GM20000 (cell line): ENCODE results near the gene HLA-DQA1.
"Not testable (repeated sequence)": the region's sequence is repeated elsewhere in the genome, so short reads cannot be mapped to it uniquely, and the experiment has no call there.

Experiments used
- DNase-seq: peaks from one replicate; pipeline ENCODE4 v3.0.0; 2012; ENCODE audit warnings: low spot score
- TF ChIP-seq, protein P1 (sequence below): IDR thresholded peaks from 2 replicates; pipeline ENCODE4 v1.5.1; 2012; ENCODE audit warnings: mild to moderate bottlenecking, control low read depth; ENCODE audit errors: extremely low read depth, missing control alignments

The HLA-DQA1 gene

DNA sequence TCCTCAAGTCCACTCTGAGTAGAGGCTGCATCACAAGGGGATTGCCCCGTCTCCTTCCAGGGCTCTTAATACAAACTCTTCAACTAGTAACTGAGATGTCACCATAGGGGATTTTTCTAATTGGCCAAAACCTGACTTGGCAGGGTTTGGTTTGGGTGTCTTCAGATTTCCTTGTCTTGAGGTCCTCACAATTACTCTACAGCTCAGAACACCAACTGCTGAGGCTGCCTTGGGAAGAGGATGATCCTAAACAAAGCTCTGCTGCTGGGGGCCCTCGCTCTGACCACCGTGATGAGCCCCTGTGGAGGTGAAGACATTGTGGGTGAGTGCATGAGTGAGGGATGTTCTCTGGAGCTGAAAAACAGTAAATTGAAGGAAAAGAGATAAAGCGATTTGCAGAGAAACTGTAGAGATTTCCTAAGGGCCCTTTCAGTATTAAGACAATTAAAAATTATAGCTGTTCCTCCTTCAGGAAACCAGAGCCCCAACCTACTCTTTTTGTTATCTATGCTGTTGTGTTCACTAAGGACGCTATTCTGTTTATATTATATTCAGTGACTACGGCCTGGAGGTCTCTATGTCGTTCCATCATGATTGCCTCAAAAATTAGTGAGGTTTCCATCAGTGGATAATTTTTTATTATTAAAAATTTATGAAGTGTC lies at the start of gene HLA-DQA1:
HLA-DQA1 (plus strand) TSS at position 188 of the 662 bp plus-strand sequence; CDS start at position 241, 53 bp downstream.
- peak; percentile 74 for DNase-seq
- TF ChIP-seq, protein P1, sequence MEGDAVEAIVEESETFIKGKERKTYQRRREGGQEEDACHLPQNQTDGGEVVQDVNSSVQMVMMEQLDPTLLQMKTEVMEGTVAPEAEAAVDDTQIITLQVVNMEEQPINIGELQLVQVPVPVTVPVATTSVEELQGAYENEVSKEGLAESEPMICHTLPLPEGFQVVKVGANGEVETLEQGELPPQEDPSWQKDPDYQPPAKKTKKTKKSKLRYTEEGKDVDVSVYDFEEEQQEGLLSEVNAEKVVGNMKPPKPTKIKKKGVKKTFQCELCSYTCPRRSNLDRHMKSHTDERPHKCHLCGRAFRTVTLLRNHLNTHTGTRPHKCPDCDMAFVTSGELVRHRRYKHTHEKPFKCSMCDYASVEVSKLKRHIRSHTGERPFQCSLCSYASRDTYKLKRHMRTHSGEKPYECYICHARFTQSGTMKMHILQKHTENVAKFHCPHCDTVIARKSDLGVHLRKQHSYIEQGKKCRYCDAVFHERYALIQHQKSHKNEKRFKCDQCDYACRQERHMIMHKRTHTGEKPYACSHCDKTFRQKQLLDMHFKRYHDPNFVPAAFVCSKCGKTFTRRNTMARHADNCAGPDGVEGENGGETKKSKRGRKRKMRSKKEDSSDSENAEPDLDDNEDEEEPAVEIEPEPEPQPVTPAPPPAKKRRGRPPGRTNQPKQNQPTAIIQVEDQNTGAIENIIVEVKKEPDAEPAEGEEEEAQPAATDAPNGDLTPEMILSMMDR, result no peak

DNA sequence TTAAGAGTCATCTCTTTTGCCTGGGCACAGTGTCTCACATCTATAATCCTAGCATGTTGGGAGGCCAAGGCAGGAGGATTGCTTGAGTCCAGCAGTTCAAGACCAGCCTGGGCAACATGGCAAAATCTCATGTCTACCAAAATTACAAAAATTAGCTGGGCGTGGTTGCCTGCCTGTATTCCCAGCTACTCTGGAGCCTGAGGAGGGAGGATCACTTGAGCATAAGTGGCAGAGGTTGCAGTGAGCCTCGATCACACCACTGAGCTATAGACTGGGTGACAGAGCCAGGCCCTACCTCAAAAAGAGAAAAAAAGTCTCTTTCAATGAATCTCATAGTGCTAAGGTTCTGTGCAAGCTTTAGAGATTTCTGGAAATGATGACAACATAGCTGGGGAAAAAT lies 49.0 kb upstream of the HLA-DQA1 start:
- TF ChIP-seq, protein P1, result no peak
- DNase-seq, result no peak

DNA sequence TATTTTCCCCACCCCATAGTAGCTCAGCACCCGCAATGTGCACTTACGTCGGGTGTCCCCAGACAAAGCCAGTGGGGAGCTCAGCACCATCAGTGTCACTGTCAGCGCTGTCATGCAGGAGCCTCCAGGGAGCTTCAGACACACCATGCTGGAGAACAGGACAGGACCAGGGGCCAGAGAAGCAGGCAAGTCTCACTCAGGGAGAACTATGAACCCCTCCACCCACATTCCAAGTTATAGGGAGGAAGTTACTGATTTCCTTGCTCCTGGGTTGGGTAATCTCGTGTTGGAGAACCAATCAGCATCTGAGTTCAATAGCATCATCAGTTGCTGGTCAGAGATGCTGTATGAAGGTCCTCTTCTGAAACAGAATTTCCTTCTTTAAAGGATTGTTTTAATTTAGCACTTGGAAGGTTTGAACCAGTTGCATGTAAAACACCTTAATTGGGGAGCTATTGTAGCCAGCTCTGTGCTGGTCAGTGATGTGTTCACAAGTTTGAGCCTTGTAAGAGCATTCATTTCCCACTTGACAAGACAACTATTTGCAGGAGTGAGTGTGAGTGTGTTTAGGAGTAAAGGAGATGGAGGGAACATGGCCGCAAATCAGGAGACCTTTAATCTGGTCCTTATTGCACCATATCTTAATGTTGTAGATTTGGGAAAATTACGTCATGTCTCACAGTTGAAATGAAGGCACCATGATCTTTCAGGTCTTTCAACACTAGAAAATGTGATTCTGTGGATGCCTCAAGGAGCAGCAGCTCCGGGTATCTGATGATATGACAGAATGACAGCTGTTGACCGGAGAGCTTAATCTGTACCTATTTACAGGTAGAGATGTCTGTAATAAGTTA lies 47.4 kb upstream of the HLA-DQA1 start, which contains the start of gene HLA-DRB1:
HLA-DRB1 (minus strand) TSS at position 253 of the 854 bp plus-strand sequence; CDS start at position 147, 106 bp downstream.
- TF ChIP-seq, protein P1, result no peak
- DNase-seq, result peak; percentile 66

DNA sequence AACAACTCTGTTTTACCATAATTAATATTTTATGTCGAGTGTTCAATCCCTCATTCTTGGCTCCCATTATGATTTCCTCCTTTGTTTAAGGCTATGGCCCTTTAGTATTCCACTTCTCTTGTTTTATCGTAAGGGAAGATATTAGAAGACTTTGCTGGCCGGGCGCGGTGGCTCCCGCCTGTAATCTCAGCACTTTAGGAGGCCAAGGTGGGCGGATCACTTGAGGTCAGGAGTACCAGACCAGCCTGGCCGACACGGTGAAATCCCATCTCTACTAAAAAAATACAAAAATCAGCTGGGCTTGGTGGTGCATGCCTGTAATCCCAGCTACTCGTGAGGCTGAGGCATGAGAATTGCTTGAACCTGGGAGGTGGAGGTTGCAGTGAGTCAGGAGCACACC lies 46.5 kb upstream of the HLA-DQA1 start:
- DNase-seq, result not testable (repeated sequence)

DNA sequence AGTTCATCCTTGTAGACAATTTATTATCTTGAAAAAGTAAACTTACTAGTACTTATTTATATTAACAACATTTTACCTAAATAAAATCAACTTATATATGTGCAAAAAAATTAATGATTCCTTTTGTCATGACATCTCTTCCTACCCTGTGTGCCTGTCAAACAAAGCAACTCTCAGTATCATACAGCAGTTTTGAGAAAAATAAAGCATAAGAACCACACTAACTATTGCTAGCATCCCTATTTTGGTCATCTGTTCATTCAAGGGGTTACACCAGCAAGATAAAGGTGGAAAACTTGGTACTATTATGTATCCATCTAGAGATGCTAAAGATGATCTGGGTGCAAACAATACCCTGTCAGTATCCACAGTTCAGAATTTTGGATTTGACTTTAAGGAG lies 40.2 kb upstream of the HLA-DQA1 start:
- DNase-seq, result no peak

DNA sequence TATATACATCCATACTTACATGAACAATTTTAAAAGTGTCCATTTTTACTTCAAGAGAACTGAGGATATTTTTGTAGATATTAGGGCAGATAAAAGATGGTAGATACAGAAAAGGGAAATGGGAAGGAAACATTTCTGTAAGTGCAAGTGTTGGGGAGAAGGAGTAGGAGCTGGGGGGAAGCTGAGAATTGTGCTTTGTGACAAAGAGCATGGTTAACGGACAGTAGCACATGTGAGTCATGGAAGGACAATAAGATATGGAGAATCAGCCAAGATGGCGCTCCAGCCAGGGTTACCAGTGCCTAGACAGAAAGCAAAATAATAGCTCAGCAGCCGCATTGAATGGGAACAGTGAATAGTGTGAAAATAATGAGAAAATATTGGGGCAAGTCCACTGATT lies 34.8 kb upstream of the HLA-DQA1 start:
- TF ChIP-seq, protein P1, result no peak

More for the DNA sequence above, 40.2 kb upstream of the HLA-DQA1 start:
- TF ChIP-seq, protein P1, result no peak

DNA sequence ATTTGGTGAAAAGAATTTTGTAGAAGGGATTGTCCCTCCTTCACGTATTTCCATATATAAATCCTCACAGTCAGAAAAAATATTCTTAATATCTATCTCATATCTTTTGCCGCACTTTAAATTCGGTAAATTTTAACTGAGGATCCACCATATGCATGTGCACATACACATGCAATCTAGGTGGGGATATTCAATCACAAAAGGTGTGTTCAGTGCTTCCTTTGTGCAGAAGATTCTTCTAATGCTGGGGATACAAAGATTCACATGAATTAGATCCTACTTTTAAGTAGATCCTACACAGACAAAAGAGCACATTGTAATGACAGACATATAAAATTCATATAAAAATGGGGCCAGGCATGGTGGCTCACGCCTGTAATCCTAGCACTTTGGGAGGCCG lies 34.0 kb upstream of the HLA-DQA1 start:
- TF ChIP-seq, protein P1, result no peak
- no peak for DNase-seq

More for the DNA sequence above, 34.8 kb upstream of the HLA-DQA1 start:
- no peak for DNase-seq
